Skeletal muscle satellite cell (primary cell): ENCODE data around the gene RPL15.
"Not testable (repeated sequence)": the region's sequence is repeated elsewhere in the genome, so short reads cannot be mapped to it uniquely, and the experiment has no call there.

ENCODE experiments used
- H3K27me3 ChIP-seq: 2 replicates; pipeline ENCODE4 v1.7.0; 2013; ENCODE audit warnings: low read length; ENCODE audit not compliant: control insufficient read depth, insufficient read depth
- H3K36me3 ChIP-seq: 2 replicates; pipeline ENCODE4 v1.7.0; 2013; ENCODE audit warnings: mild to moderate bottlenecking, control low read depth, low read length; ENCODE audit not compliant: insufficient read depth
- H3K4me1 ChIP-seq: 2 replicates; pipeline ENCODE4 v1.7.0; 2013; ENCODE audit warnings: low read length; ENCODE audit not compliant: control insufficient read depth, insufficient read depth
- H3K4me2 ChIP-seq: 2 replicates; pipeline ENCODE4 v1.7.0; 2013; ENCODE audit warnings: mild to moderate bottlenecking, low read length
- H3K4me3 ChIP-seq: 2 replicates; pipeline ENCODE4 v1.7.0; 2013; ENCODE audit warnings: low read length
- H3K9ac ChIP-seq: 2 replicates; pipeline ENCODE4 v1.7.0; 2013; ENCODE audit warnings: mild to moderate bottlenecking, low read depth, low read length, moderate library complexity
- H3K9me3 ChIP-seq: replicated peaks from 2 replicates; pipeline ENCODE4 v1.7.0; 2013; ENCODE audit warnings: mild to moderate bottlenecking, control low read depth, low read length

RPL15 gene

DNA sequence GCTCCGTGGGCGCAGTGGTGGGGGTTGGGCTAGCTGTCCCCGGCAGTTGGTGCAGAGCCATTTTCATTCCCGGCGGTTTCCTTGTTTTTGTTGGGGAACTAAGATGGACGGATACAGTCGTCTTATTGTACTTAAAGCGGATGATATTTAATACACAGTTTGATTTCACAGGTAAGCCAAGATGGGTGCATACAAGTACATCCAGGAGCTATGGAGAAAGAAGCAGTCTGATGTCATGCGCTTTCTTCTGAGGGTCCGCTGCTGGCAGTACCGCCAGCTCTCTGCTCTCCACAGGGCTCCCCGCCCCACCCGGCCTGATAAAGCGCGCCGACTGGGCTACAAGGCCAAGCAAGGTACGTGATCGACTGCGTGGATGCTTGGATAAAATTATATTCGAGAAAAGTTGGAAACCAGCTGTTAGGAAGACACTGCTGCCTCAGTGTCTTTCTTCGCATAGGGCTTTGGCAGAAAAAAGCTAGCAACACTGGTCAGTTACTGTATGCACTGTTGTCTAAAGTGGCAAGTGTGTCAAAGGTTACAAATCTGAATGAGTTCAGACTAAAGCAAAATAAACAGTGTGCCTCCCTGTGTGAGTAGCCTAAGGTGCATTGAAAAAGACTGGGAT lies 859 bp downstream of the RPL15 start:
- peaks cover 40% of the 10 kb centered on the region for H3K36me3 ChIP-seq
- H3K27me3 ChIP-seq, H3K9me3 ChIP-seq: not testable (repeated sequence)
- peak overlapping the region; percentile 90 for H3K4me2 ChIP-seq
- H3K4me3 ChIP-seq, result peak overlapping the region; percentile 96
- peaks cover 18% of the 10 kb centered on the region for H3K4me1 ChIP-seq
- H3K9ac ChIP-seq, result peak overlapping the region; percentile 99

DNA sequence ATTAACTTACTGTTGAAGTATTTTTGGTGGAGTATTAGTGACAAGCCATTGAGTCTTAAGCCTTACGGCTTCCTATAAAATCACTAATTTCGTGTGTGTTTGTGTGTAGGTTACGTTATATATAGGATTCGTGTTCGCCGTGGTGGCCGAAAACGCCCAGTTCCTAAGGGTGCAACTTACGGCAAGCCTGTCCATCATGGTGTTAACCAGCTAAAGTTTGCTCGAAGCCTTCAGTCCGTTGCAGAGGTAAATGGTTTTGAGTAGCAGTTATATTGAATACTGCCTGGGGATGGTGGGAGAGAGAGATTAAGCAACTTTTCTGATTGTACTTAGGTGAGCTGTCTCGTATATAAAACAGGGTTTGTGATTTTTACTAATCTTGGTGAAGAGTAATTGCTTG lies 1.4 kb downstream of the RPL15 start:
- not testable (repeated sequence) for H3K27me3 ChIP-seq, H3K9me3 ChIP-seq
- peak overlapping the region; percentile 99 for H3K9ac ChIP-seq
- peaks cover 40% of the 10 kb centered on the region for H3K36me3 ChIP-seq
- peak overlapping the region; percentile 96 for H3K4me3 ChIP-seq
- H3K4me1 ChIP-seq, result peaks cover 23% of the 10 kb centered on the region
- H3K4me2 ChIP-seq, result peak overlapping the region; percentile 90

- H3K27me3 ChIP-seq, result no peaks in the 10 kb centered on the region
- peak overlapping the region; percentile 32 for H3K4me2 ChIP-seq
- H3K4me3 ChIP-seq, result no peak overlapping the region
- H3K9ac ChIP-seq, result no peak overlapping the region
- H3K9me3 ChIP-seq, result no peaks in the 10 kb centered on the region
- H3K4me1 ChIP-seq, result peaks cover 29% of the 10 kb centered on the region
- peaks cover 40% of the 10 kb centered on the region for H3K36me3 ChIP-seq
Observed at GRCh38 chr3:23919628-23920027, 2.7 kb downstream of the RPL15 start.

DNA sequence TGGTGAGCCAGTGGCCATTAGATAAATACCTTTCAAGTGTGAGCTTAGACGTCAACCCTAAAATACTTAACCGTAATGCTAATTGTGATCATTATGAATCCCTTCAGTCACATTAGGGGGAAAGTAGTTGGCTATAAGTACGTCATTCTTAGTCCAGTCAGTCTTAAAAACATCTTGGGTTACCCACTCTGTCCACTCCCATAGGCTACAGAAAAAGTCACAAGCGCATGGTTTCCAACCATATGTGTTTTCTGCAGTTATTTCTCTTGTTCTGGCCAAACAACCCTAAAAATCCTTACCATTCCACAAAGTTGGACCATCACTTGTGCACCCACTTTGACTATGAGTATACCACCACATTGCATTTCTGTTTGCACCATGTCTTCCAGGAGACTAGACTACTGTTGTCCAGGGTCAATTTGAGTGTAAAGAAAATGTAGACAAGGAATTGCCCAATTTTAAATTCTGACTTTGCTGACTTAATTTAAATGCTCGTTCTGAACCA lies 3.3 kb downstream of the RPL15 start:
- Histone ChIP-seq H3K36me3 (peaks cover 40% of the 10 kb centered on the region), H3K9me3 (no peaks in the 10 kb centered on the region), H3K27me3 (no peaks in the 10 kb centered on the region), H3K4me1 (peaks cover 26% of the 10 kb centered on the region), H3K9ac (no peak overlapping the region), H3K4me3 (no peak overlapping the region), H3K4me2 (peak overlapping the region; percentile 32)

DNA sequence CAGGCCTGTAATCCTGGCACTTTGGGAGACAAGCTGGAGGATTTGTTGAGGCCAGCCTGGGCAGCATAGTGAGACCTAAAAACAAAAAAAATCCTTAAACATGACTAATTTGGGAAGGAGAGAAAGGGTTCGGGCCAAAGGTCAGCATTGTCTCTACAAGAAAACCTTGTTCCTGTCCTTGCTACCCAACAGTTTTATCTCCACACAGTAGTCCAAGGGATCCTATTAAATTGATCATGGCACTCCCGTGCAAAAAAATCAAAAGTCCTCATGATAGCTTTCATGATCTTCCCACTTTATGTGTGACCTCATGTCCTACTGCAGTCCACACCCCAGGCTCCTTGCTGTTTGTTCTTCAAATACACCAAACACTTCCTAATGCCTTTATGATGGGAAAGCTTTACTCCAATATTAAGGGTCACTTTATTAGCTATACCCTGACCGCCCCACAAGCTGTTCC lies 4.2 kb downstream of the RPL15 start:
- Histone ChIP-seq H3K4me1 (peaks cover 17% of the 10 kb centered on the region), H3K4me2 (no peak overlapping the region)

GRCh38 chr3:23923786-23924185 lies 6.9 kb downstream of the RPL15 start:
- H3K4me2 ChIP-seq, result peak overlapping the region; percentile 1
- H3K9ac ChIP-seq, result no peak overlapping the region
- H3K4me3 ChIP-seq, result no peak overlapping the region
- no peaks in the 10 kb centered on the region for H3K9me3 ChIP-seq
- H3K36me3 ChIP-seq, result peaks cover 22% of the 10 kb centered on the region
- H3K27me3 ChIP-seq, result no peaks in the 10 kb centered on the region
- peaks cover 18% of the 10 kb centered on the region for H3K4me1 ChIP-seq

More for the DNA sequence above, 4.2 kb downstream of the RPL15 start:
- peaks cover 40% of the 10 kb centered on the region for H3K36me3 ChIP-seq
- H3K4me3 ChIP-seq, result no peak overlapping the region
- H3K9ac ChIP-seq, result no peak overlapping the region
- H3K27me3 ChIP-seq, result no peaks in the 10 kb centered on the region
- no peaks in the 10 kb centered on the region for H3K9me3 ChIP-seq

GRCh38 chr3:23926246-23926645 lies 9.3 kb downstream of the RPL15 start:
- H3K4me2 ChIP-seq, result no peak overlapping the region
- peaks cover 17% of the 10 kb centered on the region for H3K4me1 ChIP-seq
- H3K4me3 ChIP-seq, result no peak overlapping the region
- no peaks in the 10 kb centered on the region for H3K9me3 ChIP-seq
- H3K36me3 ChIP-seq, result peaks cover 2% of the 10 kb centered on the region
- no peak overlapping the region for H3K9ac ChIP-seq
- H3K27me3 ChIP-seq, result no peaks in the 10 kb centered on the region

DNA sequence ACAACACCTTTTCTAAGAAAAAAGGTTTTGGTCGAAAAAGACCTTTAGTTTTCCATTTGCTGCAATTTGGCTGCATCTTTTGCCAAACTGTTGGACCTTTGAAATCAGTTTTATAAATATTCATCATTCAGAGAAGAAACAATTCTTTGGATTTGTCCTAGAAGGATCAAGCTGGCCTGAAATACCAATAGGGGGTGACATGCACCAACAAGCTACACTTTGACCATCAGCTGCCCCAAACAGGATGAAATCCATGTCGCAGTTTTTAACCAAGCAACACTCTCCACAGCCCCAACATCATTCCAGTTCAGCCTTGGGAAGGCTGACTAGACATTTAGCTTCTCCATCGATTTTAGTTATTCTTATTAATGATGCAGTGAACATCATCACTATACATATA lies 9.8 kb downstream of the RPL15 start:
- Histone ChIP-seq H3K4me2 (no peak overlapping the region), H3K4me3 (no peak overlapping the region), H3K27me3 (no peaks in the 10 kb centered on the region), H3K9ac (no peak overlapping the region), H3K4me1 (peaks cover 17% of the 10 kb centered on the region), H3K9me3 (no peaks in the 10 kb centered on the region), H3K36me3 (no peaks in the 10 kb centered on the region)

GRCh38 chr3:23928524-23928923 lies 11.6 kb downstream of the RPL15 start:
- Histone ChIP-seq H3K36me3 (no peaks in the 10 kb centered on the region), H3K4me3 (no peak overlapping the region), H3K4me2 (no peak overlapping the region), H3K9me3 (no peaks in the 10 kb centered on the region), H3K4me1 (peaks cover 10% of the 10 kb centered on the region), H3K9ac (no peak overlapping the region), H3K27me3 (no peaks in the 10 kb centered on the region)

- Histone ChIP-seq H3K36me3 (no peaks in the 10 kb centered on the region), H3K4me2 (no peak overlapping the region), H3K27me3 (no peaks in the 10 kb centered on the region), H3K9ac (no peak overlapping the region), H3K9me3 (no peaks in the 10 kb centered on the region), H3K4me1 (peaks cover 3% of the 10 kb centered on the region), H3K4me3 (no peak overlapping the region)
Observed at GRCh38 chr3:23931597-23931996, 14.7 kb downstream of the RPL15 start.

- Histone ChIP-seq H3K36me3 (no peaks in the 10 kb centered on the region), H3K9me3 (no peaks in the 10 kb centered on the region), H3K9ac (no peak overlapping the region), H3K4me2 (no peak overlapping the region), H3K4me3 (no peak overlapping the region), H3K27me3 (no peaks in the 10 kb centered on the region), H3K4me1 (peaks cover 3% of the 10 kb centered on the region)
Observed at GRCh38 chr3:23932571-23932970, 15.6 kb downstream of the RPL15 start.

DNA sequence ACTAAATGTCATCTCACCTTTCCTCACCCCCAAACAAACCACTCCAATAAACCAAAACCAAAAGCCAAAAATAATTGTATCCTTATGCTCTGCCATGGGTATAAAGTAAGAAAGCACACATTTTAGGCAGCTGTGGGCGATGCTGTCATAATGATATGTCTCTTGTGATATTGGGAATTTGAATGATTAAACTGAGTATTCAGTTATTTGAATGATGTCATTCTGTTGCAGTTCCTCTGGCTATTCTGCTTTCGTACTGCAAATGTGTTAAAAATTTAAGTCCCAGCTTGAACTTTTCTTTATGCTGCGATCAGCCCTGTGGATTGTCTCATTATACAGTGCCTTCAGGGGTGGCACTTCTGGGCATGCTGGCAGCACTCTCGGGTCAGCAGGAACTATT lies 17.3 kb downstream of the RPL15 start:
- no peak overlapping the region for H3K4me3 ChIP-seq
- no peaks in the 10 kb centered on the region for H3K4me1 ChIP-seq
- no peaks in the 10 kb centered on the region for H3K27me3 ChIP-seq
- H3K9ac ChIP-seq, result no peak overlapping the region
- H3K9me3 ChIP-seq, result no peaks in the 10 kb centered on the region
- H3K4me2 ChIP-seq, result no peak overlapping the region
- H3K36me3 ChIP-seq, result no peaks in the 10 kb centered on the region
